ENCODE measurements around the gene CALML3.
"Not testable (repeated sequence)": the region's sequence is repeated elsewhere in the genome, so short reads cannot be mapped to it uniquely, and the experiment has no call there.

Gene CALML3

DNA sequence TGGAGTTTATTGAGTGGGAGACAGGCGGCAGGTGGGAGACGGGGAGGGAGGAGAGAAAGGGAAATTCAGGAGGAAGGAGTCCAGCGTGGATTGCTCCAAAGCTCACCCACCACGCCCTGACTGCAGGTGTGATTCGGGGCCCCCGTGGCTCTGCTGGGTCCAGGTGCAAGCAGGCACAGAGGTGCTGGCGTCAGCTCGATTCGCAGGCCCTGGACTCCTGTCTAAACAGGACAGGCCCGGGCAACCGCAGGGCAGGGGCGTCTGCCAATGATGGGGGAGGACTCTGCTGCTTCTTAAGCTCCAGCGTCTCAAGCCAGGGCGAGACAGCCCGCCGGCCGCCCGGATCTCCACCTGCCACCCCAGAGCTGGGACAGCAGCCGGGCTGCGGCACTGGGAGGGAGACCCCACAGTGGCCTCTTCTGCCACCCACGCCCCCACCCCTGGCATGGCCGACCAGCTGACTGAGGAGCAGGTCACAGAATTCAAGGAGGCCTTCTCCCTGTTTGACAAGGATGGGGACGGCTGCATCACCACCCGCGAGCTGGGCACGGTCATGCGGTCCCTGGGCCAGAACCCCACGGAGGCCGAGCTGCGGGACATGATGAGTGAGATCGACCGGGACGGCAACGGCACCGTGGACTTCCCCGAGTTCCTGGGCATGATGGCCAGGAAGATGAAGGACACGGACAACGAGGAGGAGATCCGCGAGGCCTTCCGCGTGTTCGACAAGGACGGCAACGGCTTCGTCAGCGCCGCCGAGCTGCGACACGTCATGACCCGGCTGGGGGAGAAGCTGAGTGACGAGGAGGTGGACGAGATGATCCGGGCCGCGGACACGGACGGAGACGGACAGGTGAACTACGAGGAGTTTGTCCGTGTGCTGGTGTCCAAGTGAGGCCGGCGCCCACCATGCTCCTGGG, at the start of gene CALML3:
Gene CALML3 (plus strand): TSS at position 321 of the 920 bp plus-strand sequence. CDS start 125 bp downstream, at position 446.
- no peak for DNase-seq

DNA sequence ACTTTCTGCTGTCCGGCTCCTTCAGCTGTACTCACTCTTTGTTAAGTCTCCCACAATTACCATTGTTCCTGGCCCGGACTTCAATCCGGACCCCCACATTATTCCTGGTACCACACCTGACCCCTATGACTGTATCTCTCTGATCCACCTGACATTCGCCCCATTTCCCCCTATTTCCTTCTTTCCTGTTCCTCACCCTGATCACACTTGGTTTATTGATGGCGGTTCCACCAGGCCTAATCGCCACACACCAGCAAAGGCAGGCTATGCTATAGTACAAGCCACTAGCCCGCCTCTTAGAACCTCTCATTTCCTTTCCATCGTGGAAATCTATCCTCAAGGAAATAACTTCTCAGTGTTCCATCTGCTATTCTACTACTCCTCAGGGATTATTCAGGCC, 49.7 kb upstream of the CALML3 start:
- DNase-seq, result not testable (repeated sequence)

DNA sequence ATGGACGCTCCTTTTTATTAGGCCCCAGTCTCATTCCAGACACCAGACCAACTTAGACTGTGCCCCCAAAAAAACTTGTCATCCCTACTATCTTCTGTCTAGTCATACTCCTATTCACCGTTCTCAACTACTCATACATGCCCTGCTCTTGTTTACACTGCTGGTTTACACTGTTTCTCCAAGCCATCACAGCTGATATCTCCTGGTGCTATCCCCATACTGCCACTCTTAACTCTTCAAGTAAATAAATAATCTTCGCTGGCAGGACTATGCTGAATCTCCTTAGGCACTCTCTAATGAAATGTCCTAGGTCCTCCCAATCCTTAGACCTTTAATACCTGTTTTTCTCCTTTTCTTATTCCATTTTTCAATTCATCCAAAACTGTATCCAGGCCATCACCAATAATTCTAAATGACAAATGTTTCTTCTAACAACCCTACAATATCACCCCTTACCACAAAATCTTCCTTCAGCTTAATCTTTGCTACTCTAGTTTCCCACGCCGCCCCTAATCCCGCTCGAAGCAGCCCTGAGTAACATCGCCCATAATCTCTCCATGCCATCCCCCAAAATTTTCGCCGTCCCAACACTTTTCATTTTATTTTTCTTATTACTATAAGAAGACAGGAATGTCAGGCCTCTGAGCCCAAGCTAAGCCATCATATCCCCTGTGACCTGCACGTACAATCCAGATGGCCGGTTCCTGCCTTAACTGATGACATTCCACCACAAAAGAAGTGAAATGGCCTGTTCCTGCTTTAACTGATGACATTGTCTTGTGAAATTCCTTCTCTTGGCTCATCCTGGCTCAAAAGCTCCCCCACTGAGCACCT, 48.6 kb upstream of the CALML3 start:
- DNase-seq, result not testable (repeated sequence)

DNA sequence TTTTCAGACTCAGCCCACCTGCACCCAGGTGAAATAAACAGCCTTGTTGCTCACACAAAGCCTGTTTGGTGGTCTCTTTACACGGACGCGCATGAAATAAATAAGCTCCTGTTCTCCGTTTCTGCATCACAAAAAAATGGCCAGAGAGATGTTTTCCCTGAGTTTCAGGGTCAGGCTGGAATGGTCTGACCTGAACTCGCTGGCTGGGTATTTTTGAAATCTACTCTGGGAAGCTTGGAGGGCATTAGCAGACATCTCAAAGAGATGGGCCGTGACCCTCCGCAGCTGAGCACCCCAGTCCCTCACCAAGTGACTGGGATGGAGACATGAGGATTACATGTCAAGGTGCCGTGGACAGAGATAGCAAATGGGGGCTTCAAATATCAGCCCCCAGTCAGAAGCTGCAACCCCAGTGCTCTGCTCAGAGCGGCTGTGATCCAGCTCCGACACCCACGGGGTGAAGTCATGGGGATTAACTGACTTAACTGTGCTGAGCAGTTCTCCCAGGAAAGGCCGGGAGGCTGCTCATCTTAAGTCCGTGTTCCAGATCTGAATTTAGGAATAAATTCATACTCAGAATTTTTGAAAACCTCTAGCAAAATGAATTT, 47.7 kb upstream of the CALML3 start:
- DNase-seq, result no peak

DNA sequence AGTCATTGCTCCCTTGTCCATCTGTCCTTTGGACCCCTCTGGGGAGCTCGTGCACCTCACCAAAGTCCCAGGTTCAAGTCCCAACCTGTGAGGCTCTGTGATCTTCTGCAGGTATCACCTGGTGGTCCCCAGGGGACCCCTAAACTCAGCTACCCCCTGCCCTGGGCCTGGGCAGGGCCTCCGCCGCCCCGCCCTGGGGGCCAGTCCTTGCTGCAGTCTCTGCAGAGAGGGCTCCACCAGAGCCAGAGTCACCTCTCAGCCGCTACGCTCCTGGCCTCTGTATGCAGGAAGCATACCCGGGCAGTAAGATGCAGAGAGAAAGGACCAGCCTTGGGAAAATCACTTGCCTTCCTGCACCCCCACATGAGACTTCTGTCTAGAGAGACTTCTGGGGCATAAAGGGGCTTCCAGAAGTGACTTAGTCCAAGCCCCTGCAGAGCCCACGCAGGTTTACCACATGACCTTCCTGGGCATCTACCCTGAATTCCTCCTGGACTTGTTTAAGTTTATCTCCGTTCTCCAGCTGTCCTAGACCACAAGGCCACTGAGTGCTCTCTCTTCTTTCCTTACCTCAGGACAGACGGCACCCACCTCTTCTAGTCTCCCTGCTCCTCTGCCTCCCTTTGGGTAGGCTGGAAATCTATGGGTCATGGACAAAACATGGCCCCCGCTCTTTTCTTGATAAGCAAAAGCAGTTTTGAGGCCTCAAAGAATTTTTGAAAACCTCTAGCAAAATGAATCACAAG, 46.6 kb upstream of the CALML3 start:
- DNase-seq, result peak; percentile 78

DNA sequence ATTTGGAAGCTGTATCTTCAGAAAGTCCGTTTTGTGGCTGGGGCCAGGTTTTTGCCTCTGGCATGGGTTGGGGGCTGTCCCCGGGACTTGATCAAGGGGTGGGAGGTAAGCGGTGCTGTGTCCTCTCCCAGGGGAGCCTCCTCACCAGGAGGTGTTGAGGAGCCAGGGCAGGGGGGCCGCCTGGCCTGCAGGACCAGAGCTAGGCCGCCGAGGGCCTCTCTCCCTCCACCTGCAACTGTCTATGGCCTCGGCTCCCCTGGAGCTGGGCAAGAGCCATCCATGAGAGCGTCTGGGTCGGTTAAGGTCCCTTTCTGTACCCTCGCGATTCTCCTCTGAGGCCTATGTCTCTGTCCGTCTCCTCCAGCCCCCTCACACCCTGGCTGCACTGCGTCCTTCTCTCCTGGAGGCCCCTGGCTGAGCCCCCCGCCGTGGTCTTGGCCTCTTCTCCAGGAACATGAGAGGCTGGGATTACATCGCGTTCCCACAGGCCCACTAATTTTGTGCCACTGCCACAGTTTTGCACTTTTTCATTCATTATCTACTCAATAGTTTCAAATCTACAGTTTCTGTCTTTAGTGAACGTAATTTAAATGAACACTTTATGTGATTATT, 46.0 kb upstream of the CALML3 start:
- no peak for DNase-seq

DNA sequence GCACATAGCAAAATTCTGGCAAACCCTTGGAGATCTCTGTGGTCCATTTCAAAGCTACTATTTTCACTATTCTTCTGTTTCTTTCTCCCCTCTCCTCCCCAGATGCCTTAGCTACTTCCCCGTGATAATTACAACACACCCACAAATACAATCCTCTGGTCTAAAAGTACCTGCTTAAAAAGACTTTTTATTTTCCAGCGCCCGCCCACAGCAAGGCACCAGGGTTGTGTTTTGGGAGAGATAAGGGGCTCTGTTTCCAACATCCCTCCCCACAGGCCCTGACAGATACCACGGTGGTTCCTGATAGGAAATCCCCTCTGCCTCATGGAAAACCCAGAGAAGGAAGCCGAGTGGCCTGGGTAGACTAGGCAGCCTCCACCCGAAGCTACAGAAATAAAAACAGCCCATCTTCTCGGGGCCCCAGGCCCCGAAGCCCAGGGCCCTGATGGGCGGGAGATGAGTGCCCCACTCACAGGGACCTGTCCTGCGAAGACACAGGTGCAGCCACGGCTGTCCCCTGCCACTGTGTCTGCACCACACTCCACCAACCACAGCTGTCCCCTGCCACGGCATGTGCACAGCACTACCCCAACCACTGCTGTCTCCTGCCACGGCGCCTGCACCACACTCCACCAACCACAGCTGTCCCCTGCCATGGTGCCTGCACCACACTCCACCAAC, 45.1 kb upstream of the CALML3 start:
- DNase-seq, result peak; percentile 96

DNA sequence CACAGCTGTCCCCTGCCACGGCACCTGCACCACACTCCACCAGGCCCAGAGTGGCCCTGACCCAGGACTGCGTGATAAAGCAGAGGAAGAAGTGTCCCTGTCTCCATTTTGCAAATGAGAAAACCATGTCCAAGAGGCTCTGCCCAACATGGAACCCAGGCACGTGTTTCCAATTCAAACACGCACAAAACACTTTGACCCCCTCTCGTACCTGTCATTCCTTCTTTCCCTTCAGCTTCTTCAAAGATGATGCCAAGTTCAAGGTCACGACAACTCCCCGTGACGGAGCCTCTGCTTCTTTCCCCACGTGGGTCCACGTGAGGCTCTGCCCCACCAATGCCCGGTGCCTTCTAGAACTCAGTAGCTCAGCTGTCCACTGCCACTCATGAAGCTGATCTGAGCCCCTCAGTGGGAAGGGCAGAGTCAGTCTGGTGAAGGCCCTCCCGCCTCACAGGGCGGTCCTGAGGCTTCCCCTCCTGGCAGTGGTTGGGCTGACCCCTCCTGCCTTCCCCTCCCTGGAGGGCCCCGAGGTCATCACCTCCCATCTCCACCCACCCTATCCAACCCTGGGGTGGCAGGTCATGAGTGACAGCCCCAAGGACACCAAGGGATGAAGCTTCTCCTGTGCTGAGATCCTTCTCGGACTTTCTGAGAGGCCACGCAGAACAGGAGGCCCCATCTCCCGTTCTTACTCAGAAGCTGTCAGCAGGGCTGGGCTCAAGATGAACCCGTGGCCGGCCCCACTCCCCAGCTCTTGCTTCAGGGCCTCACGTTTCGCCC, 44.4 kb upstream of the CALML3 start:
- DNase-seq, result no peak

DNA sequence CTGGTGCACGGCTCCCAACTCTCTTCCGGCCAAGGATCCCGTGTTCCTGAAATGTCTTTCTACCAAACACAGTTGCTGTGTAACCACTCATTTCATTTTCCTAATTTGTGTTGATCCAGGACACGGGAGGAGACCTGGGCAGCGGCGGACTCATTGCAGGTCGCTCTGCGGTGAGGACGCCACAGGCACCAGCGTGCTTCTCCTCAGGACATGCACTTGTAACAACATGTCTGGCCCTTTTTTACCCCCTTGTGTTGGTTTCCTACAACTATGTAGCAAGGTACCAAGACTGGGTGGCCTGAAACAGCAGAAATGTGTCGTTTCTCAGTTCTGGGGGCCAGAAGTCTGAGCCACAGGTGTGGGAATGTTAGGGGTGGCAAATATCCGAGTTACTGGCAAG, 43.6 kb upstream of the CALML3 start:
- no peak for DNase-seq

DNA sequence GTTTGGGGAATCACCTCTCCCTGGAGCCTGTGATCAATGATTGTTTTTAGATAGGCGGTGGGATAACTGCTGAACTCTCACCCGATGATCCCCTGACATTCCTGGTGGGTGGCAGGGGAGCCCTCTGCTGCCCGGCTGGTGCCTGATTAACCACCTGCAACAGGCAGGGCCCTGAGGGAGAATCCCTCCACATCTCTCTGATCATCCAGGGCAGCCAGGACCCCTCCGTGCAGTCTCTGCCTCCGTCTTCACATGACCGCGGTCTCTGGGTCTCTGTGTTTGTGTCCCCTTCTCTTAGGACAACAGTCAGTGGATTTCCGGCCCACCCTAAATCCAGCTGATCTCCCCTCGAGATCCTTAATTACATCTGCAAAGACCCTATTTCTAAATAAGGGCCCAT, 42.7 kb upstream of the CALML3 start:
- no peak for DNase-seq

DNA sequence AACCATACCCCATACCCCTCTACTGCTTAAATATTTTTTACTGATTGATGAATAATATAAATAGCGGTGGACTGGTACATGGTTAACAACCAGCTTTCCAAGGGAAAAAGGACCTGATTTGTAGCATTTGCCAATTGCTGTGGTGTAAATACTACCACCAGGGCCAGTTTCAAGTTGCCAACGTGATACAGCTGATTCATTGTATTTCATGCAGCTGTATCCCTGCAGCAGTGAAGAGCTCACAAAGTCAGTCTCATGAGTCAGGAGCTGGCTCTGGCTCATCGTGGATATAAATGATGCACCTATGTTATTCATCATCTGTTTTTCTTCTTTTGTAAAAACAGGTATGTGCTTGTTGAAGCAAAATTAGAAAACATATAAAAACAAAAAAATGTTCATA, 40.6 kb upstream of the CALML3 start:
- DNase-seq, result no peak

DNA sequence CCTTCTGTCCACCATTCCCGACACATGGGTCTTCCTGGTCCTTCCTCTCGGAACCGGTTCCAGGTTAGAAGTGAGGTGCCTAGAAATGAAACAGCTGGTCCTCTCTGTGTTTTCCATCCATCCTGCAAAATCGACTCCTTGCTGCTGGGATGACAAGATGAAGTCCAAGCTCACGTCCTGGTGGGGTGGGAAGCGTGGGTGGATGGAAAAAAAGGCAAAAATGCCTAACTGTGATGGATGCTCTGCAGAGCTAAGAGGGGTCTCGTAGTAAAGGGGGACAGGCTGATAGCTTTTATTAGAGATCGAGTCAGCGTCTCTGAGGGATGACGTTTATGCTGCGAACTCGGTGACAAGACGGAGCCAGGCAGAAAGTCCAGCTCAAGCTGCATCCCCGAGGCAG, 39.5 kb upstream of the CALML3 start:
- DNase-seq, result no peak

DNA sequence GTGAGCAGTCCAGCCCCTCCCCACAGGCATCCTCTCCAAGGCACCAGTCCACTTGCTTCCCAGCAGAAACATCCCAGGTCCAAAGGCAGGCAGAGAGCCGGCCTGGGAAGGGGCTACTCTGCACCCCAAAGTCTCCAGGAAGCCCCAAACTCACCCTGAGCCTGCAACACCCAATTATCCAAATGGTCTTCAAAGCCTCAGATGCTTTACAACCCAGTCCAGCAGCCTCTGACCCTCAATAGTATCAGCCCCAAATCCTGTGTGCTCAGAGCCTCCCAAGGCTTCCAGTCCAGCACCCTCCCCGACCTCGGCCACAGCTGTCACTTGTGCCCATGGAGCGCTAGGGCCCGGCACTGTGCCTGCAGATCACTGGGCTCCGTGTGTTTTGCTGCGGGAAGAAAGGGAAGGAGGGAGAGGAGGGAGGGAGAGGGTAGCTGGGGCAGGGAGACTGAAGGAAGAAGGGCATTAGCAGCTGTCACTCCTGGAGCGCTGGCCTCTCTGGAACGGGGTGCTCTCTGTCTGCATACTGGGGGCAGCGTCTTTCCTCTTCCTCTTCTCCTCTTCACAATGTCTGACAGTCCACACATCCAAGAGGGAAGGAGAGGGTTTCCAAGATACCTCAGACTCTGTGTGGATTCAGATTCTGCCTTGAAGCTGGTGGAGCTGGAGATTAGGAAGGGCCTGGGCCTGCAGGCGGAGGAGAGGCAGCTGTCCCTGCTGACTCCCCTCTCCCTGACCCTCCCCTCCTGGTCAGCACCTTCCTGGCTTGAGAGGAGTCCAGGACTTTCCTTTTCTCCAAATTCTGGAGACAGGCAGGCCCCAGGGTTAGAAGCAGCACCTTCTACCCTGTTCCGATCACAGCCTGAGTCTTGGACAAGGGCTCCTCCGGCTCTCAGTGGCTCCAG, 38.6 kb upstream of the CALML3 start:
- no peak for DNase-seq

DNA sequence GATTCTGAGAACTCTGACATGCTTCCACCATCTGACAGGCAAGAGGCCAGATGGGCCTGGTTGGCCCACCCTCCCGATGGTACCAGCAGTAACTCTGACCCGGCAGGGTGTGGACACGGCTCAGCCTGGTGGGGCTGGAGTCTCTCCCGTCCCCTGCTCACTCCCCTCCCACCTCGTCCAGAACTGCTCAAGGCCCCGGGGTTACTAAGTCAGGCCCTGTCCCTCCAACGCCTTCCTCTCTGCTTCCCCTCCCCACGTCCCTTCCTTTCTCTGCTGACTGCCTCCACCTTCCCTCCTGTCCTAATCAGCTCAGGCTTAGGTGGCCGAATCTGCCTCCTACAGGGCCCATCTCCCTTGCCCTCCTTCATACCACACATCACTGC, 37.9 kb upstream of the CALML3 start:
- DNase-seq, result no peak

DNA sequence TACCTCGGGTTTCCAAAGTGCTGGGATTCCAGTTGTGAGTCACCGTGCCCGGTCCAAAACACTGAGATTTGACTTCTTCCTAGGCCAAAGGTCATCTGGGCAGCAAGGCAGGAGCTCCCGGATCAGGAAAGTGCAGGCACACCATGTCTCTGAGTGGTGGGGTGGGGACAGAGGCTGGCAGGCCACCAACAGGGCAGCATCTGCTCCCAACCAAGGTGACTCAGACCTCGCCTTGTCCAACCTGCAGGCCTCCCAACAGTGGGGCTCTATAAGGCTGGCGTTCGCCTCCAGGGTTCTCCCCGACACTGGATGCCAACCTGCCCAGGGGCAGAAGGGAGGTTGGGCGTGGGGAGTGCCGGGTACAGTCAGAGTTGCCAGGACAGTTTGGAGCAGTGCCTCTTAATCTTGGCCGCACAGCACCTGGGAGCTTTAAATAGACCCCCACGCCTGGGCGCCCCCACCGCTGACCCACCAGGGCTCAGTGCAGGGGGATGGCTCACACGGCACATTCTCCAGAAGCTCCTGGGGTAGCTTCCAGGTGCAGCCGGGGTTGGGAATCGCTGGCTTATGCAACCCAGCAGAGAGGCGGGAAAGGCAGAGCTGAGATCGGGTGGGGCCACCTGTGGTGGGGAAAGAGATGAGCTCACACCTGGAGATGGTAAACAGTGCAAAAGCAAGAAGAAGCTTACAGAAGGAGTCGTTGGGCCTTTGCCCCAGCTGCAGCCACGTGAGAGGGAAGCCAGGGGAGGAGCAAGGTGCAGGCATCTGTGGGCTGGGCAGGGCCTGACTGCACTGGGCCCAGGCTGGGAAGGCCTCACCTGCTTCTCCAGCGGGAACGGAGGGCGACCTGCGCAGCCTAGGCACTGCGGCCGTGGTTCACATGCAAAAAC, 36.2 kb upstream of the CALML3 start:
- no peak for DNase-seq

DNA sequence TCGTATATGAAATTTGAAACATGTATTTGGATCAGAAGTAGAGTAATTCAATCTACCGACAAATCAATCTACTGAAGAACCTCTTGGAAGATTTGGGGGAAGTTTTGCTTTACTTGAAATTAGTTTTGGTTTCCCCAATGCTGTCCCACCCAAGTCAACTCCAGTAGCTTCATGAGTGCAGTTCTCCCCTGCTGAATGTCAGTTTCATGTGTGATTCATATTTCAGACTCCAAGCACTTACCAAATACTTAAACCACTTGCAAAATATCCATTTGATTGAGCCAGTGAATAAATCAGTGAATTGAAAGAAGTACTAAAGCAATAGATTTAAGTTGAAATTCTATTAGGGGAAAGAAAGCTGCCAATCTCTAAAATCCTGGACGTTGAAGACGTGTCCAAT, 34.7 kb upstream of the CALML3 start:
- DNase-seq, result no peak

DNA sequence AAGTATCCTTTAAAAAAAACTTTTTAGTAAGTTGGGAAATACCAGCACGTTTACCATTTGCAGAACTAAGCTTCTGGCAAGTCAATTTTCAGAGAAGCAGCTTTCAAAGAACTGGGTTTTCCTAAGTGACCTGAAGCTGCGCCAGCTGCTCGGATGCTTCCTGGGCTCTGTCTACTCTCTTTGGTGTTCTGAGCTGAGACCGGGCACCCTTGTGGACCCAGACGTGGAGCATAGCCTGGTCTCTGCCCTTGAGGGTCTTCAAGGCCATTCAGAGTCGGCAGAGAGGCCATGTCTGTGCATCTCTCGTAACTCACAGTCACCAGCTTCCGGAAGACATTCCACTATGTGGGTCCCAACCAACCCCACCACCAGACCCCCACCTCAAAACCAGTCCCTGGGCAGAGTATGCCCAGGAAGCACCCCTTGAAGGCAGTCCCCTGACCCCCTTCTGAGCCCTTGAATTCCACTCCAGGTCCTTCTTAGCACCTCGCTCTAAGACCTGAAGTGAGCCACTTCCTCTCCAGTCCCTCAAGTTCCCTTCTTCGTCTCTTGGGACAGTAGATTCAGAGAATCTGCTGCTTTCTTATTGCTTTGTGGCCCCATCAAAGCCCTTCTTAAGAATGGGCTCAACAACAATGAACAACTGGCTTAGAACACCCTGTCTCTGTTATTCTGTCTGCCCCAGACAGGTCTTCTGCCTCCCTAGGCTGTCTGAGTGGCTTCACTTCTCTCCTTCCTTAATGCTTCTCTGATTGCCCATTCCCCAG, 33.9 kb upstream of the CALML3 start:
- peak; percentile 14 for DNase-seq

DNA sequence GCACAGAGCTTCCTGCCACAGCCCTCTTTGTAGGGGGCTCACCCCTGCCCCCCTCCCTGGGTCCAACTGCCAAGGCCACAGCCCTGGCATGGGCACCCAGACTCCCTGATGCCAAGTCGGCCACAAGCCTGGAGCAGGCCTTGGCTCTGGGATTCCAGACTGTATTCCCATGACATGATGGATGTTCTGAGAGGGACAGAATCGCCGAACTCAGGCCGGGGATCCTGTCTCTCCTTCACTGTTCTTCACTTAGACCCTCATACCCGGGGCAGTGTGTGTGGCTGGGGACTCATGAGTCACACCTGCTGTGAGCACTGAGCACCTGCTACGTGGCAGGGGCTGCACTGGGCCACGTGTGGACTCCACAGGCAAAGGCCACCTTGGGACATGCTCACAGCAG, 33.3 kb upstream of the CALML3 start:
- DNase-seq, result no peak

Data from OCI-M1 (cell line).